ENCODE results near the gene DYNLT4. TPM values are rescaled to one million over a fixed set of nuclear protein-coding genes. Genes with fewer than 3 reads are reported as not detected.
"Not testable (repeated sequence)": the region's sequence is repeated elsewhere in the genome, so short reads cannot be mapped to it uniquely, and the experiment has no call there.

DYNLT4 gene
- polyA plus RNA-seq, 1 donor (not counting 4 experiments of a cell fraction or from before 2014, with no cell fraction given): not detected

GRCh38 chr1:44842486-44842861, 35.3 kb upstream of the DYNLT4 start:
- FAIRE-seq (no peak), DNase-seq (ENCODE audit: low read depth, low spot score) (no peak)
- Histone ChIP-seq H3K27ac (ENCODE audit: control insufficient read depth, insufficient read depth, low read length) (no peak overlapping the region), H3K9me1 (ENCODE audit: control insufficient read depth, extremely low read depth, insufficient read depth, low read length) (no peaks in the 10 kb centered on the region), H4K20me1 (ENCODE audit: control insufficient read depth, extremely low read depth, insufficient read depth, low read length) (no peaks in the 10 kb centered on the region), H2AFZ (ENCODE audit: control insufficient read depth, low read length) (peak overlapping the region; percentile 62), H3K27me3 (ENCODE audit: control insufficient read depth, extremely low read depth, insufficient read depth, low read length) (no peaks in the 10 kb centered on the region), H3K9me3 (ENCODE audit: control insufficient read depth, low read depth, low read length) (no peaks in the 10 kb centered on the region), H3K9ac (ENCODE audit: control insufficient read depth, extremely low read depth, insufficient read depth, low read length) (peak overlapping the region; percentile 54), H3K4me3 (ENCODE audit: control insufficient read depth in 2 of 3, extremely low read depth in 1 of 3, insufficient read depth in 2 of 3, low read depth in 1 of 3, low read length in 3 of 3) (peak overlapping the region; percentile 35 to 49 (median 46)), H3K4me2 (ENCODE audit: control insufficient read depth, extremely low read depth, insufficient read depth, low read depth, low read length) (peak overlapping the region; percentile 77), H3K79me2 (ENCODE audit: control insufficient read depth, insufficient read depth, low read length) (no peaks in the 10 kb centered on the region), H3K4me1 (ENCODE audit: control insufficient read depth, extremely low read depth, insufficient read depth, low read length) (peaks cover 3% of the 10 kb centered on the region), H3K36me3 (ENCODE audit: control insufficient read depth in 2 of 2, extremely low read depth in 1 of 2, insufficient read depth in 2 of 2, low read length in 2 of 2) (no peaks in the 10 kb centered on the region)
- dilution Hi-C loops (cut with MboI; ENCODE audit: extremely low pct_ligation_motif_present, low sequenced_read_pairs): no loop called here
- TF ChIP-seq, protein P1, sequence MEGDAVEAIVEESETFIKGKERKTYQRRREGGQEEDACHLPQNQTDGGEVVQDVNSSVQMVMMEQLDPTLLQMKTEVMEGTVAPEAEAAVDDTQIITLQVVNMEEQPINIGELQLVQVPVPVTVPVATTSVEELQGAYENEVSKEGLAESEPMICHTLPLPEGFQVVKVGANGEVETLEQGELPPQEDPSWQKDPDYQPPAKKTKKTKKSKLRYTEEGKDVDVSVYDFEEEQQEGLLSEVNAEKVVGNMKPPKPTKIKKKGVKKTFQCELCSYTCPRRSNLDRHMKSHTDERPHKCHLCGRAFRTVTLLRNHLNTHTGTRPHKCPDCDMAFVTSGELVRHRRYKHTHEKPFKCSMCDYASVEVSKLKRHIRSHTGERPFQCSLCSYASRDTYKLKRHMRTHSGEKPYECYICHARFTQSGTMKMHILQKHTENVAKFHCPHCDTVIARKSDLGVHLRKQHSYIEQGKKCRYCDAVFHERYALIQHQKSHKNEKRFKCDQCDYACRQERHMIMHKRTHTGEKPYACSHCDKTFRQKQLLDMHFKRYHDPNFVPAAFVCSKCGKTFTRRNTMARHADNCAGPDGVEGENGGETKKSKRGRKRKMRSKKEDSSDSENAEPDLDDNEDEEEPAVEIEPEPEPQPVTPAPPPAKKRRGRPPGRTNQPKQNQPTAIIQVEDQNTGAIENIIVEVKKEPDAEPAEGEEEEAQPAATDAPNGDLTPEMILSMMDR (optimal IDR thresholded peaks at IDR 0.05 in 1 of 3, IDR thresholded peaks at IDR 0.05 in 1 of 3, conservative IDR thresholded peaks at IDR 0.05 in 1 of 3; ENCODE audit: extremely low read depth in 1 of 3, insufficient read depth in 2 of 3, low read length in 3 of 3): no peak
- no peak for TF ChIP-seq EZH2 (IDR thresholded peaks at IDR 0.05; ENCODE audit: low read length)

DNA sequence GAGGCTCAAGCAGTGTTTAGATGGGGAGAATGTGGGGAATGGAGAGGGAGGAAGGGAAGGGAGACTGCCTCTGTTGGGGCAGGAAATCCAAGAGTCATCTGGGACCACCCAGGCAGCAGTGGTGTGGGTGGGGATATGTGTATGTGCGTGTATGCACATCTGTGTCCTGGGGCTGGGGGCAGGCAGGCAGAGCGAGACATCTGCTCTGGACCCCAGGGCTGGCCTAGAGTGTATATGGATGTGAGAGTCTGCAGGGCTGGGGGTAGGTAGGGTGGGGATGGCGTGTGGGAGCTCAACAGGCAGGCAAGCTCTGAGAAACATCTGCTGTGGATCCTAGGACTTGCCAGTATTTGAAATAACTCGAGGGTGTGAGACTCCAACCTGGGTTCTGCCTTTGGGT, 32.4 kb upstream of the DYNLT4 start:
- no peak overlapping the region for H3K4me2 ChIP-seq (ENCODE audit: control insufficient read depth, extremely low read depth, insufficient read depth, low read depth, low read length)
- no peak overlapping the region for H3K27ac ChIP-seq (ENCODE audit: control insufficient read depth, insufficient read depth, low read length)
- no peak overlapping the region for H3K9ac ChIP-seq (ENCODE audit: control insufficient read depth, extremely low read depth, insufficient read depth, low read length)
- FAIRE-seq: no peak
- H3K27me3 ChIP-seq (ENCODE audit: control insufficient read depth, extremely low read depth, insufficient read depth, low read length): no peaks in the 10 kb centered on the region
- no peaks in the 10 kb centered on the region for H4K20me1 ChIP-seq (ENCODE audit: control insufficient read depth, extremely low read depth, insufficient read depth, low read length)
- H3K36me3 ChIP-seq (ENCODE audit: control insufficient read depth in 2 of 2, extremely low read depth in 1 of 2, insufficient read depth in 2 of 2, low read length in 2 of 2): no peaks in the 10 kb centered on the region
- no peak overlapping the region for H3K4me3 ChIP-seq (ENCODE audit: control insufficient read depth in 2 of 3, extremely low read depth in 1 of 3, insufficient read depth in 2 of 3, low read depth in 1 of 3, low read length in 3 of 3)
- H3K4me1 ChIP-seq (ENCODE audit: control insufficient read depth, extremely low read depth, insufficient read depth, low read length): peaks cover 3% of the 10 kb centered on the region
- no peaks in the 10 kb centered on the region for H3K9me3 ChIP-seq (ENCODE audit: control insufficient read depth, low read depth, low read length)
- H3K9me1 ChIP-seq (ENCODE audit: control insufficient read depth, extremely low read depth, insufficient read depth, low read length): no peaks in the 10 kb centered on the region
- no peak overlapping the region for H2AFZ ChIP-seq (ENCODE audit: control insufficient read depth, low read length)
- dilution Hi-C loops (cut with MboI; ENCODE audit: extremely low pct_ligation_motif_present, low sequenced_read_pairs): no loop called here
- no peak for DNase-seq (ENCODE audit: low read depth, low spot score)
- TF ChIP-seq, protein P1 (optimal IDR thresholded peaks at IDR 0.05 in 1 of 3, IDR thresholded peaks at IDR 0.05 in 1 of 3, conservative IDR thresholded peaks at IDR 0.05 in 1 of 3; ENCODE audit: extremely low read depth in 1 of 3, insufficient read depth in 2 of 3, low read length in 3 of 3): no peak
- no peak for TF ChIP-seq EZH2 (IDR thresholded peaks at IDR 0.05; ENCODE audit: low read length)
- no peaks in the 10 kb centered on the region for H3K79me2 ChIP-seq (ENCODE audit: control insufficient read depth, insufficient read depth, low read length)

DNA sequence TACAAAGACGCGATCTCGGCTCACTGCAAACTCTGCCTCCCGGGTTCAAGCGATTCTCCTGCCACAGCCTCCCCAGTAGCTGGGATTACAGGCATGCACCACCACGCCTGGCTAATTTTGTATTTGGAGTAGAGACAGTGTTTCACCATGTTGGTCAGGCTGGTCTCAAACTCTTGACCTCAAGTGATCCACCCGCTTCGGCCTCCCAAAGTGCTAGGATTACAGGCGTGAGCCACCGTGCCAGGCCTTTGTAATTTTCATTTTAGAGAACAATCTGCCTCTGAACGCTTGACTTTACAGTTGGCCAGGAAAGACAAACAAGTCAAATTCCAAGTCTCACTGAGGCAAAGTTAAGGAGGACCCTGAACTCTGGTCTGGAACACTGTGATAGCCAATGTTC, 31.1 kb upstream of the DYNLT4 start:
- H3K9me3 ChIP-seq (ENCODE audit: control insufficient read depth, low read depth, low read length); H3K9me1 ChIP-seq (ENCODE audit: control insufficient read depth, extremely low read depth, insufficient read depth, low read length); H3K4me3 ChIP-seq (ENCODE audit: control insufficient read depth in 2 of 3, extremely low read depth in 1 of 3, insufficient read depth in 2 of 3, low read depth in 1 of 3, low read length in 3 of 3); H3K4me1 ChIP-seq (ENCODE audit: control insufficient read depth, extremely low read depth, insufficient read depth, low read length); DNase-seq (ENCODE audit: low read depth, low spot score); H3K27me3 ChIP-seq (ENCODE audit: control insufficient read depth, extremely low read depth, insufficient read depth, low read length); dilution Hi-C loops (cut with MboI; ENCODE audit: extremely low pct_ligation_motif_present, low sequenced_read_pairs); H3K36me3 ChIP-seq (ENCODE audit: control insufficient read depth in 2 of 2, extremely low read depth in 1 of 2, insufficient read depth in 2 of 2, low read length in 2 of 2); H3K27ac ChIP-seq (ENCODE audit: control insufficient read depth, insufficient read depth, low read length); H4K20me1 ChIP-seq (ENCODE audit: control insufficient read depth, extremely low read depth, insufficient read depth, low read length); H2AFZ ChIP-seq (ENCODE audit: control insufficient read depth, low read length); H3K79me2 ChIP-seq (ENCODE audit: control insufficient read depth, insufficient read depth, low read length); H3K4me2 ChIP-seq (ENCODE audit: control insufficient read depth, extremely low read depth, insufficient read depth, low read depth, low read length); H3K9ac ChIP-seq (ENCODE audit: control insufficient read depth, extremely low read depth, insufficient read depth, low read length); FAIRE-seq: not testable (repeated sequence)
